NCI-H2081 (cell line): ENCODE results near the gene CAPZB.
"Not testable (repeated sequence)": the region's sequence is repeated elsewhere in the genome, so short reads cannot be mapped to it uniquely, and the experiment has no call there.

ENCODE experiments used
- DNase-seq, 2 experiments: peaks; one replicate each; lab custom pipeline; 2025; lab: John Stamatoyannopoulos, UW

Gene CAPZB

DNA sequence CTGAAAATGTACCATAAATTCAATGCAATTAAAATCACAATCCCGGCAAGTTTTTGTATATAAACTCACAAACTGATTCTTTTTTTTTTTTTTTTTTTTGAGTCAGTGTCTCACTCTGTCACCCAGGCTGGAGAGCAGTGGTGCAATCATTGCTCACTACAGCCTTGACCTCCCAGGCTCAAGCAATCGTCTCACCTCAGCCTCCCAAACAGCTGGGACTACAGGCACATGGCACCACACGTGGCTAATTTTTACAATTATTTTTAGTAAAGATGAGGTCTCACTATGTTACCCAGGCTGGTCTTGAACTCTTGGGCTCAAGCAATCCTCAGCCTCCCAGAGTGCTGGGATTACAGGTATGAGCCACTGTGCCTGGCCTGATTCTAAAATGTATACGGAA is 12.1 kb upstream of the CAPZB start:
- DNase-seq, result not testable (repeated sequence)

DNA sequence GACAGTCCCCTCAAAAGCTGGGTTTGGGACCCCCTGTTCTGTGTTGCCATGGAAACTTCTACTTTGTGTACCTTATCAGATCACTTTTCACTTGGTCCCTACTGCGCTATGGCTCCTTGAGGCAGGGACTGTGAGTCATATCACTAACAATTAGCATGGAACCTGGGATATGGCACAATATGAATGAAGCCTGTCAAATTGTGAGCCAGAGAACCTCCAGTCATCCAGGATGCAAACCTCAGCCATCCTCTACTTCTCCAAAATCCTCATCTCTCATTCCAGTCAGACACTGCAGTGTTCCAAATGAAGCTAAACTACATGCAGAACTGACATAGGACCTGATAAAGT is 11.2 kb upstream of the CAPZB start:
- no peak for DNase-seq

DNA sequence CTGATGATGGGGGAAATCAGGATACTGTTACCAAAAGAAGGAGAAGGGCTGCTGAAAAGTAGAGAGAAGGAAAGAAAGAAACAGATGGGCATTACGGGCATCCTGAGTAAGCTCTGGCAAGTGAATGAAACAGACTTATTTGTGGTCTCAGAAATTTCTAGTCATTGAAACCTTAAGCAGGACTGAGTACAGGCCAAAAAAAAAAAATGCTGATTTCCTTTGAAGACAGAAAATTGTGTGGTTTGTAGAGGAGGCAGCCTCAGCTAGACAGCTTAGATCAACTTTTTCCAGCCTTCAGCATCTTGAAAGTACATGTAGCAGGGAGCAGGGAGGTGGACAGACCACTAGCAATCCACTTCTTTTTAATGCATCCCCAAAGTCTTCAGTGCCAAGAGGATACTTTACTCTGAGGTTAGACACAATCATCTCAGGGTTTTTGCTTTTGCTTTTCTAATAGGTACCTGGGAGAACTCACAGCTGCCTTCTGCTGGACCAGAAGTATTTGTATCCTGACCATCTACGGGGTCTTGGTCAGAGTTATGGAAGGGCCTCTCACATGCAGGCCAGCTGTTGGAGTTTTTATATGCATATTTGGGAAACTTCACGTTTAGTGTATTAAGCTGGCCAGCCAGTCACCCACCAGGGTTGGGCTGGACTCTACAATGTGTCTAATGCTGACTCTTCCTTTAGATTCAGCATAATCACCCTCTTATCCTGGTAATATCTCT is 10.6 kb upstream of the CAPZB start:
- DNase-seq, result no peak

DNA sequence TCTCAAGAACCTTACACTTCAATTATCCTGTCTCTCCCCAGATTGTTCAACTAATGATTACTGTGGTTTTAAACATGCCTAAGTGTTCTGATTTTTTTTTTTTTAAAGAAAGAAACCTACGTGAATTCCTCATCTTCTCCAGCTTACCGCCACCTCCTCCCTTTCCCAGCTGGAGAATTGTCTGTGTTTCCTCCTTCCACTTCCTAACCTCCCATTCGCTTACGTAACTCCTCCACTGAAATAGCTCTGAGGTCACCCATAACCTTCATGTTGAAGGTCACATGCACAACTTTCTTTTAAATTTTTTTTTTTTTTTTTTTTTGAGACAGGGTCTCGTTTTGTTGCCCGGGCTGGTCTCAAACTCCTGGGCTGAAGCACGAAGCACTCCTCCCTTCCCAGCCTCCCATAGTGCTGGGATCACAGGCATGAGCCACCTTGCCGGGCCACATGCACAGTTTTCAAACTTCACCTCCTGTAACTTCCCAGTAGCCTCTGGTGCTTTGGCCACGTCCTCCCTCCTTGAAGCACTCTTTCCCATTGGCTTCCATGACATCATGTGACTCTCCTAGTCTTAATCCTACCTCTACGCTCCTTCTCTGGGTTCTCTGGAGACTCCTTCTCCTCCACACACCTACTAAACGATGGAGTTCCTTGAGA is 9.8 kb upstream of the CAPZB start:
- DNase-seq, result no peak

DNA sequence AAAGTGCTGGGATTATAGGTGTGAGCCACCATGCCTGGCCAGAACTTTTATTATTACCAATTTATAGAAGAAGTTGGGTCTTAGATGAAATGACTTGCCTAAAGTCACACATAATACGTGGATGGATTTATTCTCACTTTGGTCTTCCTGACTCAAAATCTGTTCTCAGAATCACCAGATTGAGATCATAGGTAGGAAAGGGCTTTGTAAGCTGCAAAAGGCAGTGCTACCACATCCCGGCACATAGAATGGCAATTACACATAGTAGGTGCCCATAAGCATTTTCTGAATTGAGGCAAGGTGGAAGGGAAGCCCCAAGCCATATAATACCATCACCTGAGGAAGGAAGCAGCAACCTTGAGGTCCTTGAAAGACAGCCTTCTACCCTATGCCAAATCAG is 8.2 kb upstream of the CAPZB start:
- DNase-seq, result no peak

DNA sequence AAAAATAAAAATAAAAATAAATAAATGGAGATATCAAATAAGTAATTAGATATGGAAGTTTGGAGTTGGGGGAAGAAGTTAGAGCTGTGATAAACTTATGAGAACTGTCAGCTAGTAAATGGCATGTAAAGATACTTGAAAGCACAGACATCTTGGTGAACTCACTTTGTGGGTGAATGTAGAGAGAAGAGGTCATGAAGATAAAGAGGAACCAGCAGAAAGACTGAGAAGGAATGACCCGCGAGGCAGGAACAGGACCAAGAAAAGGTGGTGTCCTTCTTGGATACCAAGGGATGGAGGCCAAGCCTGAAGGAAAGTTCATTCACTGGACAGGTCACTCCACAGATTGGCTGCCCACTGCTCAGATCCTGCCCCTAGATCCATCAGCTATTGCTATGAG is 4.7 kb upstream of the CAPZB start:
- no peak for DNase-seq

DNA sequence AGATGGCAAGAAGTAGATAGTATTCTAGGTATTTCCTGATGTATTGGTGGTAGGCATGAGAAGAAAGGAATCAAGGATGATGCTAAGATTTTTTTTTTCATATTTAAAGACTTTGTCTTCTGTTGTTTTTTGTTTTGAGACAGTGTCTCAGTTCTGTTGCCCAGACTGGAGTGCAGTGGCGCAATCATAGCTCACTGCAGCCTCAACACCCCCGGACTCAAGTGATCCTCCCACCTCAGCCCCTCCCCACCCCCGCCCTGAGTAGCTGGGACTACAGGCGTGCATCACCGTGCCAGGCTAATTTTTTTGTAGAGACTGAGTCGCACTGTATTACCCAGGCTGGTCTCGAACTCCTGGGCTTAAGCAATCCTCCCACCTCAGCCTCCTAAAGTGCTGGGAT is 2.8 kb upstream of the CAPZB start:
- no peak for DNase-seq

DNA sequence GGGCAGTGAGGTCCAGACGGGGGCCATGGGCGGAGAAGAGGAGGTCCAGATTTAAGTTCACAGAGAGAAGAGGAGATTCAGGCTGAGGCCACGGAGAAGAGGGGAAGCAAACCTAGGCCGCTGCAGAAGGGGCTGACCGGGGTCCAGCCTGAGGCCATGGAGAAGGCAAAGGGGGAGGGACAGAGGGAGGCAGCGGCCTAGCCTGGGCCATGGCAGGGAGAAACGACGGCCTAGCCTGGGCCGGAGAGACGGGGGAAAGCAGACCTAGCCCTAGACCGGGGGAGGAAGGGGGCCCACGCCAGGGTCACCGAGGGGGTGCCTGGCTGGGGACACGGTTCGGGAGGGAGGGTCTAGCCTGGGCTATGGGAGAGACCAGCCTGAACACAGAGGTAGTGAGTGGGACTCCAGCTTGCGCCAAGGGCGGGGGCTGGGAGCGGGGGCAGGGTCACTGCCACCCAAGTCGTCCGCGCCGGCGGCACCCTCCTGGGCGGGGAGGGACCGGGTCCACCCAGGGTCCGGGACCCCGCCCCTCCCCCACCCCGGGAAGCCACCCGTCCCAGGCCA is 459 bp downstream of the CAPZB start:
- DNase-seq, result no peak

DNA sequence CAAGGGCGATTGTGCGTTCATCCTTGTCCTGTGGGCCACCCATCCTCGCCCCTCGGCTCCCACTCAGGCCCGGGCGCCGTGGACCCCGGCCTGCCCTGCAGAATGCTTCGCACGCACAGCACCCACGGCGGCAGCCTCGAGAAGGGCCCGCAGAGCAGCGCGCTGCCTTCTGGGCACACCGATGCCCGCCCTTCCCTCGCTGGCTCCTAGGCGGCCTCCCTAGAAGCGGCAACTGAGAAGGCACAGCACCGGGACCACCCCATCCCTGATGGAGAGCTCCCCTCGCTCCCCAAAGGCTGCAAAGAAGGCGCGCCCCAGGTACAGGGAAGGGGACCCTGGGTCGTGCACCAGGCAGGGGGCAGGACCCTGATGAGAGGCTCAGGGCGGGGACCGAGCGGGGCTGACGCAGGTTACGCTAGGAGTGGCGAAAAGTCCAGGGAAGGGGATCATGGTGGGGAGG is 971 bp downstream of the CAPZB start:
- no peak for DNase-seq

DNA sequence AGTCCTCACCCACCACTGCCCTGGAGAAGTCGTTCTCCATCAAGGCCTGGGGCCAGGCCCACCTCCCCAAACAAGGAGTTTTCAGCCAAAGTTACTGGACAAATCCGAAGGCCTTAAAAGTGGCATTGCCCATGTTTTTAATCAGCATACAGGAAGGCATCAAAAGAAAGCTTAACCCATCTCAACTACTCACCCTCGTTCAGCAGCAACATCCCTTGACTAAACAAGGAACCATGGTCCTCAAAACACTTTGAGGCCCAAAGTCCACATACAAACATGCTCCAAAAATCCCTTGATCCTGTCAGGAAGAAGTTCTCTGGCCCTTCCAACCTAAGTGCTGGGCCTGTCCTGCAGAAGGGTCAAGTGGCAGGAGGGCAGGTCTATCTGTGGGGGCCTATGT is 1.6 kb downstream of the CAPZB start:
- DNase-seq, result no peak

DNA sequence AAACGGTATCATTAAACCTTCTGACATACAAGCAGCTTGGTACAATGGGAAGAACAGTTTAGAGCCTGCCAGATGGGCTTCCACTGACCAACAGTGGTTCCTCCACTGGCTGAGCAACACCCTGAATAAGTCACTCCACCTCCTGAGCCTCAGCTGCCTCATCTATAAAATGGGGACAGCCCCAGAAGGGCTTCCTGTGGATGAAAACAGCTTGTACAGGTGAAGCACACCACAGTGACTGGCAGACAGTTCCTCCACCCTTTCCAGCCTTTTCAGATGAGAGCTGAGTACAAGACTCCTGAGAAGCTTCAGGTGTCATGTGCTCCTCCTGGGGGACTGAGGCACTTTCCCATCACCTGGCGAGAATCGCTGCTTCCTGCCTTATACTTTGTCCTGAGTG is 2.1 kb downstream of the CAPZB start:
- no peak for DNase-seq

DNA sequence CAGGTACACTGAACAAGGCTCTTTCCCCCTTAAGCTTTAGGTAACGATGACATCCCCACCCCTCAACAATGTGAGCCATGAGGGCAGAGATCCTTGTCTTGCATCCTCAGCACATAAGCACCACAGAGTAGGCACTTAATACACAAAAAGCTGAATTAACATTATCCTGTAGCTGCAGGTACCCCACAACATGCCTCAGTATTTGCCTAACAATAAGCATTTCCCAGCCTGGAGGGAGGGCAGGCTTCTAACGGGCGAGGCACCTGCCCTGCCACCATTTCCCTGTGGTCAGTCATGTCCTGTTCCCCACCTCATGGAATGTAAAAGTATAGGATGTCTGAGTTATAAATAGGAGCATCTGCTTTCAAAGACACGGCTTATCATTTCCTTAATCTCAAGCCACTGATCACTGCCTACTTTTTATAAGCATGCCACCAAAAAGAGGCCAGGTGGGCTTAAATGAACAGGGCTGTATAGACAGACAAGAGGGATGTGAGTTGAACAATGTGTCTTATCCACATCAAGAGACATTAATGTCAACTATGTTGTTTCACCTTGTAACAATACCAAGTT is 3.4 kb downstream of the CAPZB start:
- no peak for DNase-seq

DNA sequence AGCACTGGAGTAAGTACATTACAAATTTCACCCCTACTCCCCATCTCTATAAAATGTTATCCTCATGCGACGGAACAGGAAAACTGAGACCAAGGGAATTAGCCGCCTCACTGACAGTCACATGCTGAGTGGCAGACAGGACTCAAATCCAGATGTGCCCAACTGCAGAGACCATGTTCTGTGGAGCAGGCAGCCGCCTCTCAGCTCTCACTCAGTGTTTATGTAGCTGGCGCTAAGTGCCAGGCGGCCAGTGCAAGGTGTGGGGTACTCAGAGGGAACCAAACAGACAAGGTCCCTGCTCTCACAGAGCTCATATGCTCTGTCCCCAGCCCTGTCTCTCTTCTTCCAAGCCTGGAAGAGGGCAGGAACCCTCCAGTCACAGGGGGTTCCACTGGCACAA is 5.1 kb downstream of the CAPZB start:
- no peak for DNase-seq

DNA sequence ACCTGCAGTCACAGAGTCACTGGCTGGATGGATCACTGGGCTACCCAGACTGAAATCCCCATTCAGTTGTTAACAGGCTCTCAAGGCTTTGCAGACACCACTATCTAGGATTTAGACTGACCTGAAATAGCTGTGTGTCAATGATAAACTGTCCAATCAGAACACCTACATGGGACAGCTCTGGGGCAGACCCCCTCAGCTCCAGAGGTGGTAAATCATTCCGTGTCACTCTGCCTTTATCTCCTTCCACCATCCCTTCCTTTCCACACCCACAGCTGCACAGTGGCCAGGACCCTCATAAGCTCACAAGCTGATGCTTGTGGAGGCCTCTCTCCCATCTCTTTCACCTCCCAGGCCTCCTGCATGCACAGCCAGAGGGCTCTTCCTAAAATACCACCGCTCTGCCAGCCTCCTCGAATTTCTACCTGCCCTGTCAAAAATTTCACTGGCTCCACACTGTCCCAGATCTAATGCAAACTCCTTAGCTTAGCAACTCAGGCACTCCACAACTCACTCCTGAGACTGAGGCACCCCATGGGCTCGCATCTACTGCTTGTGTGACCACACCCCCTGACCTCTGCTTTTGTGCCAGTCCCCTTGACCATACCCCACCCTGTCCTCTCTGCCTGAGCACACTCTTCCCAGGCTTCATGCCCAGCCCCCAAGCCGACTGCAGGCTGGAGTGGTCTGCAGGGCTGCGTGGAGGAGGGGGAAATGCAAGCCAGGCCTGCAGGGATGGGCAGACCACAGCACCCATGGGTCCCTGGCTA is 5.8 kb downstream of the CAPZB start:
- no peak for DNase-seq

DNA sequence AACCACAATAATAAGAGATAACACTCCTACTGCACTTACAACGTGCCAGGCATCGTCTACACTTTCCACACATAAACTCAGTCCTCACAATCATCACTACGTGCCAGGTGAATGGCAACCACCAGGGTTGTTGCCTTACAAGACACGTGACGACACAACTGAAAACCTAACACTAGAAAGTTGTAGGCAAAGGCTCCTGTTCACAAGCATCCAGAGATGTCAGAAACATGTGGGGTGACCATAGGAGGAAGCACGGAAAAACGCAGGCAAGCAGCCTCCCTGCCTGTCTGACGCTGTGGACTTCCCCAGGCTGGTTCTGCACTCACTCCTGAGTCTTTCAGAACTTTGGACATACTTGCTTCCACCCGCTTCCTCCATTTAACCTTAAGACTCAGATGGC is 7.0 kb downstream of the CAPZB start:
- no peak for DNase-seq

DNA sequence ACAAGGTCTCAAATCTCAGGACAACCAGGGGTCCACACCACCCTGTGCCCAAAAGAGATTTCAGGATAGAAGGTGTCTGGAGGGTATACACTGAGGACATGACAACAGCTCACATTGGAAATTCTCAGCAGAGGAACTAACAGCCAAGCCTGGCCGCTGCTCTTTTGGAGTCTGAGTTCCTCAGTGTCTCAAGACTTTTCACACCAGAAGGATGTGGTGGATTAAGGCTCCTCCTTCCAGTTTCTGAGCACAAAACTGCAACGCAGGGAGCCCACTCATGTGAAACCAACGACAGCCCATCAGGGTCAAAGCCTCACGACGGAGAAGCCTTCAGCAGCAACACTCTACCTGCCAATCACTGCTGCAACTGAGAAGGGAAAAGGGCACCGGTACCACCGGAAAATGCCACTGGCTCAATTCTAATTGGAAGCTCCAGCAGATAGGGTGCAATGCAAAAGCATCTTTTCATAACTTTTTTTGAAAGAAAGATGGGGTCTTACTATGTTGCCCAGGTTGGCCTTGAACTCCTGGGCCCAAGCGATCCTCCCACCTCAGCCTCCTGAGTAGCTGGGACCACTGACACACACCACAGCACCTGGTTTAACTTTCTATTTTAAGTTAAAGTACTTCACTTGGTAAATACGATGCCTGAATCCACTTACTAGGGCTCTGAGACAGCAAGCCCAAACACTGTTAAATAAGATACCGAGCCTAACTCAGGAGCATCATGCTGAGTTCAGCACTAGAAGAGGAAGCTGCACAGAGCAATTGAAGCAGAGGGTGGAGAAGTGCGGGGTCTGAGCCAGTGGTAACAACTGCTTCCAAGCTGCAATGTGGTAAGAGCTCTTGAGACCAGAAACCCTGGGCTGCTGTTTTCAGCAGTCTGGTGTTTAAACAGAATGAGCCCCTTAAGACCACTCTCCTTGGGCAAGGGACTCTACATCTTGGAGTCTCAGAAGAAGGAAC is 7.8 kb downstream of the CAPZB start:
- no peak for DNase-seq

DNA sequence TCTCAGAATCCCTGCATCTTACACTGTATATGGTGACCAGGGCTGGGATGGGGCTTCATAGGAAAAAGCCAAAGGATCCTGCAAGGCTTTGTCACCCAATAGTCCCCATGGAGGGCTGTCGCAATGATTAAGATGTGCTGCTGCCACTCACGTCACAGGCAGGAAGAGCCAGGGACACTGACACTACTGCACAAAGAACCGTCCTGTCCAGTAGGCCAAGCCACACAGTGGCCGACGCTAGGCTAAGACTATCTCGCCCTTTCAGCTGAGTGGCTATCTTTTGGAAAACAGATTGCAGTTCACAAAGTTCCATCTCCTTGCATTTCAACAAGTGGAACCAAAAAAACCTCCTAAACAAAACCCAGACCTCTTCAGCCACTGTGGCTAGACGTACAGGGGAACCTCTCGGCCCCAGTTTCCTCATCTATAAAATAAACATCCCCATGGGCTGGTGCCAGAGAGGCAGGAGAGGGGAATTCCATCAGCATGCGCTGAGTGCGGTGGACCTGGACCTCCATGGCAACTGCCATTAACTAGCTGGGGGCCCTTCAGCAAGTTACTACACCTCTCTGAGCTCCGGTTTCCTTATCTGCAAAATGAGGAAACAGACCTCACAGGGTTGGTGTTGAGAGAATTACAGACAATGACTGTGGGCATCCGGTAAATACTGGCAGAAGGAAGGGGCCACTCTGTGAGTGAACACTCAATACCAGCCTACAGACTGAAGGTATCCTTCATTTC is 8.7 kb downstream of the CAPZB start:
- no peak for DNase-seq

DNA sequence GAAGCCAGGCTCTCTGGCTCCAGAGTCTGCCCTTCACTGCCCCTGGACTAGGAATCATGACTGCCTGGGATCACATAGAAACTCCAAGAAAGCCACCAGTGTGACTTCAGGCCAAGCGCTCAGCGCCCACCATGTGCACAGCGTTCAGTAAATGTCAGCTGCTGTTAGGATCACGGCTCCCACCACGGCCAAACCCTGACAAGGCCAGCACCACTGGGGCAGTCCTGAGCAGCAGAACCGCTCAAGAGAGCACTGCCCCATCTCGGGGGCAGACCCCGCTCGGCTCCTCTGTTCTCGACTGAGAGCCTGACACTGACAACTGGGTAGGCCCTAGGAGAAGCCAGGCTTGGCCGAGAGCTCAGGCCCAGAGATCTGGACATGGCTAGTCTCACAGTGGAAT is 10.0 kb downstream of the CAPZB start:
- DNase-seq, result no peak

DNA sequence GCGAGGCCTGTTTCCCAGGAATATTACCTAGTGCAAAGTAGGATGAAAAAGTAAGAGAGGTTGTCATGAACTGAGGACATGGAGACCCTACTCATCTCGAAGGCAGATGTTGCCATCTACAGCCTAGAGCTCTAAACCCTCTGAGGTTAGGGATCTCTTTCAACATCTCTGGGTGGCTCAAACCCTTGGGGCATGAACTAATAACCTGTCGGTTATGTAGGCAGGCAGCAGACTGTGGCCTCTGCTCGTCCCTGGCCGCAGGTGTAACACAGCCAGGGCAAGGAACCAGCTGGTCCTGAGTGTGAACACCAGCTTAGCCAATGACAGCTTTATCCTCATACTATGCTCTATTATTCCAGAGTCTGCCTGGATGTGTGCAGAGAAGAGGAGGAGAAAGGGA is 13.2 kb downstream of the CAPZB start:
- no peak for DNase-seq

DNA sequence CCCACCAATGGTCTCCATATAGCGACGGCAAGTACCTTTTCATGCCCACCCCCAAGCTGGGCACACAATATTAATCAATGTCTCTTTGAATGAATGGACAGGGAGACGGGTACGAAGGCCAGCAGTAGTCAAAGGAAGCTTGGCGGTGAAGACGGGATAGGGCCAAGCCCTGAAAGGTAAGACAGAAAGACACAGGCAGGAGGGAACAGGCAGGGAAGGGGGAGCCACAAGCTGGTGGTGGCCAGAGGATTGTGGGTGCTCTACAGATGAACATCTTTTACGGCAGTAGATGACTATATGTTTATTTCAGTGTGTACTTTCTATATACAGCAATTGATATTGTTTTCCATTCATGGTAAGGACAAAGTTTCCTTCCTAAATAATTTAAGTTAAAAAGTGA is 16.3 kb downstream of the CAPZB start:
- DNase-seq, result no peak
